ENCODE data around the gene IFI6.

IFI6 gene

DNA sequence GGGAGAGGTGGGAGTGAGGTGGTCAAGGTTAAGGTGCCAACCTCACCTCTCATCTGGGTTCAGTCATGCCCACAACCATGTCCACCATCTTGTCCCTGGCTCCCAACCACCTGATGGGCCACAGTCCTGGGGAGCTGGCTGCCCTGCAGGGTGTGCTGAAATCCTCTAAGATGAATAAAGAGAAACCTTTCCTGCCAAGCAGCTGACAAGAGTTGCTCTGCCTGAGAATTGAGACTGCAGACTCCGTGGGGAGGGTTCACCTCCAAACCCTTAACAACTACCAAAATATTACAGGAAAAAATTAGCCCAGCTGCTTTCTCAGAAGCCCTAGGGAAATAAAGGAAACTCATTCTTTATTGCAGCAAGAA, 21.8 kb downstream of the IFI6 start:
- Mint-ChIP-seq H3K36me3 (ENCODE audit: low read depth) (no peaks in the 10 kb centered on the region), H3K4me1 (peaks cover 34% of the 10 kb centered on the region), H3K27ac (peak overlapping the region; percentile 22), H3K4me3 (no peak overlapping the region), H3K27me3 (ENCODE audit: low read depth, poor library complexity) (peaks cover 10% of the 10 kb centered on the region), H3K9me3 (no peaks in the 10 kb centered on the region)
- no peak for DNase-seq
- TF ChIP-seq, protein P1, sequence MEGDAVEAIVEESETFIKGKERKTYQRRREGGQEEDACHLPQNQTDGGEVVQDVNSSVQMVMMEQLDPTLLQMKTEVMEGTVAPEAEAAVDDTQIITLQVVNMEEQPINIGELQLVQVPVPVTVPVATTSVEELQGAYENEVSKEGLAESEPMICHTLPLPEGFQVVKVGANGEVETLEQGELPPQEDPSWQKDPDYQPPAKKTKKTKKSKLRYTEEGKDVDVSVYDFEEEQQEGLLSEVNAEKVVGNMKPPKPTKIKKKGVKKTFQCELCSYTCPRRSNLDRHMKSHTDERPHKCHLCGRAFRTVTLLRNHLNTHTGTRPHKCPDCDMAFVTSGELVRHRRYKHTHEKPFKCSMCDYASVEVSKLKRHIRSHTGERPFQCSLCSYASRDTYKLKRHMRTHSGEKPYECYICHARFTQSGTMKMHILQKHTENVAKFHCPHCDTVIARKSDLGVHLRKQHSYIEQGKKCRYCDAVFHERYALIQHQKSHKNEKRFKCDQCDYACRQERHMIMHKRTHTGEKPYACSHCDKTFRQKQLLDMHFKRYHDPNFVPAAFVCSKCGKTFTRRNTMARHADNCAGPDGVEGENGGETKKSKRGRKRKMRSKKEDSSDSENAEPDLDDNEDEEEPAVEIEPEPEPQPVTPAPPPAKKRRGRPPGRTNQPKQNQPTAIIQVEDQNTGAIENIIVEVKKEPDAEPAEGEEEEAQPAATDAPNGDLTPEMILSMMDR (IDR thresholded peaks at IDR 0.05) = no peak

DNA sequence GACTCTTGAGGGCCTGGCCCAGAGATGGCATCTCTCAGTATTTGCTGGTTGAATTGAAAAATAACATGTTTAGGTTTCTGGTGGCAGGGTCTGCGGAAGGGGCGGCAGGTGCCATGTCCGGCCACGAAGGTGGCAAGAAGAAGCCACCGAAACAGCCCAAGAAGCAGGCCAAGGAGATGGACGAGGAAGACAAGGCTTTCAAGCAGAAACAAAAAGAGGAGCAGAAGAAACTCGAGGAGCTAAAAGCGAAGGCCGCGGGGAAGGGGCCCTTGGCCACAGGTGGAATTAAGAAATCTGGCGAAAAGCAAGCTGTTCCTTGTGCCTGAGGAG, 22.7 kb downstream of the IFI6 start:
- peaks cover 10% of the 10 kb centered on the region for H3K27me3 Mint-ChIP-seq (ENCODE audit: low read depth, poor library complexity)
- H3K27ac Mint-ChIP-seq = peak overlapping the region; percentile 90
- H3K9me3 Mint-ChIP-seq = no peaks in the 10 kb centered on the region
- no peaks in the 10 kb centered on the region for H3K36me3 Mint-ChIP-seq (ENCODE audit: low read depth)
- H3K4me3 Mint-ChIP-seq = no peak overlapping the region
- peaks cover 28% of the 10 kb centered on the region for H3K4me1 Mint-ChIP-seq
- TF ChIP-seq, protein P1 (IDR thresholded peaks at IDR 0.05) = no peak
- DNase-seq = no peak

DNA sequence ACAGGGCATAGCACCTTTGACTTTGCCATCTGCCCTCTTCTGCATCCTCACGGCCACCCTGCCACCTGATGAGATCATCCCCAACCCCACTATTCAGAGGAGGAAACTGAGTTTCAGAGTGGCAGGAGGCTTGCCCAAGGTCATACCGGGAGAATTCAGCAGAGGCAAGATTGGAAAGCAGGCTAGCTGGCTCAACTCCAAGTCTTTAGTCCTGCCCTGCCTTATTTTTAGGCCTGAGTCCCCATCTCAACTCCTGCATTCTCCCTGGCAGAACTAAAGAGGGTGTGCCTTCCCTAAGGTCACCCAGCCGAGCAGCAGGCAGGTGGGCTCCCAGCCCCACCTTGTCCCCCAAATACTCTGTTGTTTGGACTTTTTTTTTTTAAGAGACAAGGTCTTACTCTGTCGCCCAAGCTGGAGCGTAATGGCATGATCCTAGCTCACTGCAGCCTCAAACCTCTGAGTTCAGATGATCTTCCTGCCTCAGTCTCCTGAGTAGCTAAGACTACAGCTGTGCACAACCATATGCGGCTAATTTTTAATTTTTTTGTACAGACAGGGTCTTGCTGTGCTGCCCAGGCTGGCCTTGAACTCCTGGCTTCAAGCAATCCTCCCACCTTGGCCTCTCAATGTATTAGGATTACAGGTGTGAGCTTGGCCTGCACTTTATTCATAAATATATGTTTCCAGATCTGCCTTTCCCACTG, 23.2 kb downstream of the IFI6 start:
- peaks cover 28% of the 10 kb centered on the region for H3K4me1 Mint-ChIP-seq
- no peak for DNase-seq
- TF ChIP-seq, protein P1 (IDR thresholded peaks at IDR 0.05) = no peak
- H3K4me3 Mint-ChIP-seq = no peak overlapping the region
- H3K36me3 Mint-ChIP-seq (ENCODE audit: low read depth) = no peaks in the 10 kb centered on the region
- H3K27ac Mint-ChIP-seq = peak overlapping the region; percentile 90
- H3K9me3 Mint-ChIP-seq = no peaks in the 10 kb centered on the region
- peaks cover 10% of the 10 kb centered on the region for H3K27me3 Mint-ChIP-seq (ENCODE audit: low read depth, poor library complexity)

DNA sequence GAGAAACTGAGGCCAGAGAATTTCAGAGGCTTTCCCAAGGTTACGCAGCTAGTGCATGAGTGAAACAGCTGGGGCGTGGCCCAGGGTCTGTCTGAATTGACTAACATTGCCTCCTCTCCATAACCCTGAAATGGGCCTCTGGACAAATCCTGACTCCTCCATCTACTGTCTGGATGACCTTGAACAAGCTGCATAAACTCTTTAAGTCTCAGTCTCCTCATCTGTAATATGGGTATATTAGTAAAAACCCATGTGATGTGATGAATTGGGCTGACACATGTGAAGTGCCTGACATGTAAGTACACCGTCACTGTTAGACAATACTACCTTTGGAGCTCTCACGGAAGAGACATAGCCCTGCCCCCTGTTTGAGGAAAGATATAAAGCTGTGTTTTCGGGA, 24.7 kb downstream of the IFI6 start:
- TF ChIP-seq, protein P1 (IDR thresholded peaks at IDR 0.05) = no peak
- no peak overlapping the region for H3K4me3 Mint-ChIP-seq
- H3K36me3 Mint-ChIP-seq (ENCODE audit: low read depth) = no peaks in the 10 kb centered on the region
- no peak overlapping the region for H3K27ac Mint-ChIP-seq
- H3K27me3 Mint-ChIP-seq (ENCODE audit: low read depth, poor library complexity) = peaks cover 10% of the 10 kb centered on the region
- H3K9me3 Mint-ChIP-seq = no peaks in the 10 kb centered on the region
- no peak for DNase-seq
- peaks cover 31% of the 10 kb centered on the region for H3K4me1 Mint-ChIP-seq

DNA sequence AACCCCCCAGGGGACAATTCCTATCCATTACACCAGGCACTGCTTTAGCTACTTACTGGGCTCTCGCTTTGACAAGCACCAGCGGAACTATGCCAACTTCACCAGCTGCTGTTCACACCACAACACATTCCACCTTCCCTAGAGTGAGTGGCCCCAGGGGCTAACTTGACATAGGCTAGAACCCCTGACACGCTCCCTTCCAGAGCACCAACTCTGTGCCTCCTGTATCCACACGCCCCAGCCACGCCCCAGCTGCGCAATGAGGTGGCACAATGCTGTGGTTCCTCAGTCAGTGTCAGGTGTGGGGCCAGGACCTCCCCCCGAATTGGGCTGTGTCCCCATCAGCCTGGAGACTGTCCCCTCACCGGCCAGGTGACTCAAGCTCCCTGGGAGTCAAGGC, 25.3 kb downstream of the IFI6 start:
- Mint-ChIP-seq H3K36me3 (ENCODE audit: low read depth) (no peaks in the 10 kb centered on the region), H3K4me1 (peaks cover 26% of the 10 kb centered on the region), H3K27ac (no peak overlapping the region), H3K27me3 (ENCODE audit: low read depth, poor library complexity) (peaks cover 10% of the 10 kb centered on the region), H3K9me3 (no peaks in the 10 kb centered on the region), H3K4me3 (no peak overlapping the region)
- DNase-seq = no peak
- TF ChIP-seq, protein P1 (IDR thresholded peaks at IDR 0.05) = no peak

DNA sequence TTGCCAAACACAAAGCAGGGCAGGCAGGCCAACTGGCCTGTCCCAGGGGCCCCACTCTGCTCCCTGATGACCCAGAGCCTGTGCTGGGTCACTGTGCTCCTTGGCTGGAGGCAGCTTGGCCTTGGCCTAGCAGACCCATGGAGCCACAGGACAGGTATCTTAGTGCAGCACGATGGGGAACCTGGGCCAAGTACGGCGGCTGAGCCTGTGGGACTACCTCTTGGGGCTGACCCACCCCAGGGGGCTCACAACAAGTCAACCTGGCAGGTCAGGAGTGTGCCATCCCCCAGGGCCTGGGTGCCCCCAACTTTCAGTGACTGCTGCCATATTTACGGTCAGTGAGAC, 26.9 kb downstream of the IFI6 start:
- Mint-ChIP-seq H3K36me3 (ENCODE audit: low read depth) (no peaks in the 10 kb centered on the region), H3K27me3 (ENCODE audit: low read depth, poor library complexity) (peaks cover 14% of the 10 kb centered on the region), H3K4me1 (peaks cover 12% of the 10 kb centered on the region), H3K9me3 (no peaks in the 10 kb centered on the region), H3K4me3 (no peak overlapping the region), H3K27ac (peak overlapping the region; percentile 81)
- no peak for DNase-seq
- TF ChIP-seq, protein P1 (IDR thresholded peaks at IDR 0.05) = no peak
